ENCODE results near the gene HOOK1. TPM values are rescaled to one million over a fixed set of nuclear protein-coding genes. Genes with fewer than 3 reads are reported as not detected.

Gene HOOK1
- total RNA-seq, 1 experiment from 2014 or later = 33.8 TPM

GRCh38 chr1:59879996-59880505 lies 65.3 kb downstream of the HOOK1 start:
- no peaks in the 10 kb centered on the region for H3K9me3 Mint-ChIP-seq

More at GRCh38 chr1:59879996-59880505, 65.3 kb downstream of the HOOK1 start:
- Mint-ChIP-seq H3K27ac (no peak overlapping the region), H3K27me3 (ENCODE audit: low read depth) (no peaks in the 10 kb centered on the region; the same call in 1 of the 2 replicates), H3K4me1 (no peaks in the 10 kb centered on the region; the same call in 1 of the 2 replicates), H3K36me3 (no peaks in the 10 kb centered on the region), H3K4me3 (no peak overlapping the region)
- TF ChIP-seq JAZF1 (CRISPR knock-in tag; IDR thresholded peaks at IDR 0.05) (no peak), PREB (CRISPR knock-in tag; IDR thresholded peaks at IDR 0.05; ENCODE audit: borderline replicate concordance) (no peak), RORB (CRISPR knock-in tag; IDR thresholded peaks at IDR 0.05) (no peak), AFF4 (CRISPR knock-in tag; IDR thresholded peaks at IDR 0.05; ENCODE audit: borderline replicate concordance) (no peak), E2F1 (CRISPR knock-in tag; IDR thresholded peaks at IDR 0.05) (no peak), KAT7 (CRISPR knock-in tag; IDR thresholded peaks at IDR 0.05; ENCODE audit: borderline replicate concordance) (no peak), ZMAT4 (CRISPR knock-in tag; IDR thresholded peaks at IDR 0.05) (no peak), ZNF317 (CRISPR knock-in tag; IDR thresholded peaks at IDR 0.05; ENCODE audit: borderline replicate concordance, low read depth) (no peak), FOXK1 (CRISPR knock-in tag; IDR thresholded peaks at IDR 0.05) (no peak), OVOL2 (CRISPR knock-in tag; IDR thresholded peaks at IDR 0.05; ENCODE audit: borderline replicate concordance) (no peak), NR1H2 (CRISPR knock-in tag; IDR thresholded peaks at IDR 0.05) (no peak), ELF4 (CRISPR knock-in tag; IDR thresholded peaks at IDR 0.05; ENCODE audit: low read depth) (no peak), ERG (CRISPR knock-in tag; IDR thresholded peaks at IDR 0.05) (no peak), ZBTB21 (CRISPR knock-in tag; IDR thresholded peaks at IDR 0.05; ENCODE audit: borderline replicate concordance) (no peak), ZNF423 (CRISPR knock-in tag; IDR thresholded peaks at IDR 0.05) (no peak), ZNF232 (CRISPR knock-in tag; IDR thresholded peaks at IDR 0.05) (no peak), HMGA2 (CRISPR knock-in tag; IDR thresholded peaks at IDR 0.05) (no peak), CREB1 (CRISPR knock-in tag; IDR thresholded peaks at IDR 0.05) (no peak), ZNF263 (CRISPR knock-in tag; IDR thresholded peaks at IDR 0.05; ENCODE audit: low read depth) (no peak), ATF1 (CRISPR knock-in tag; IDR thresholded peaks at IDR 0.05) (no peak)
- ChIA-PET POLR2A (interaction anchor here (2.7 kb wide), 1 partner anchor 67 kb away, joined by 7 read pairs; no protein-coding TSS in a partner anchor), CTCF (interaction anchor here (1.0 to 6.7 kb wide), 3 partner anchors 65 to 922 kb away, joined by 3 to 156 read pairs (median 3); no protein-coding TSS in a partner anchor)
- ATAC-seq (no peak), DNase-seq (ENCODE audit: low spot score) (no peak)
